Thyroid gland (tissue), 4 donors: ENCODE results near the gene SCN8A.

ENCODE experiments used
- CTCF ChIP-seq, 6 experiments: fragments of 200-600 bp in 3 of 6; fragments of 450-650 bp in 3 of 6; sonication (generic) in 3 of 6; IDR thresholded peaks; one replicate each; pipeline ENCODE4 v1.5.1; 2016 to 2019; ENCODE audit warnings: antibody characterized with exemption in 6 of 6, mild to moderate bottlenecking in 2 of 6, inconsistent platforms in 1 of 6, moderate library complexity in 1 of 6
- POLR2A ChIP-seq, 2 donors: fragments of 450-650 bp; IDR thresholded peaks; one replicate each; pipeline ENCODE4 v1.6.1; 2017; ENCODE audit warnings: antibody characterized with exemption in 2 of 2, mild to moderate bottlenecking in 2 of 2, moderate library complexity in 1 of 2

GRCh38 chr12:51601241-51601640, 10.2 kb downstream of the SCN8A start:
- no peak for TF ChIP-seq CTCF (IDR thresholded peaks at IDR 0.05)
- no peak for TF ChIP-seq POLR2A (IDR thresholded peaks at IDR 0.05)
